GDM1 (cell line): Measurements from ENCODE around the gene PAM.
"Not testable (repeated sequence)": the region's sequence is repeated elsewhere in the genome, so short reads cannot be mapped to it uniquely, and the experiment has no call there.

ENCODE experiments used
- DNase-seq: peaks from one replicate; lab custom pipeline; 2025; lab: John Stamatoyannopoulos, UW

The PAM gene

DNA sequence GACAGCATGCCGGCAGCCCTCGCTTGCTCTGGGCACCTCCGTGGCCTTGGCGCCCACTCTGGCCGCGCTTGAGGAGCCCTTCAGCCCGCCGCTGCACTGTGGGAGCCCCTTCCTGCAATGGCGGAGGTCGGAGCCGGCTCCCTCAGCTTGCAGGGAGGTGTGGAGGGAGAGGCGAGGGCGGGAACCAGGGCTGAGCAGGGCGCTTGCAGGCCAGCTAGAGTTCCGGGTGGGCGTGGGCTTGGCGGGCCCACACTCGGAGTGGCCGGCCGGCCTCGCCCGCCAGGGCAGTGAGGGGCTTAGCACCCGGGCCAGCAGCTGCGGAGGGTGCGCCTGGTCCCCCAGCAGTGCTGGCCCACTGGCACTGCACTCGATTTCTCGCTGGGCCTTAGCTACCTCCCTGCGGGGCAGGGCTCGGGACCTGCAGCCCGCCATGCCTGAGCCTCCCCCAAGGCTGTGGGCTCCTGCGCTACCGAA, 3.2 kb upstream of the PAM start:
- not testable (repeated sequence) for DNase-seq

- no peak for DNase-seq
Measured at GRCh38 chr5:102753889-102754766, 977 bp upstream of the PAM start.

- no peak for DNase-seq
Measured at GRCh38 chr5:102755686-102756371, 724 bp downstream of the PAM start.

DNA sequence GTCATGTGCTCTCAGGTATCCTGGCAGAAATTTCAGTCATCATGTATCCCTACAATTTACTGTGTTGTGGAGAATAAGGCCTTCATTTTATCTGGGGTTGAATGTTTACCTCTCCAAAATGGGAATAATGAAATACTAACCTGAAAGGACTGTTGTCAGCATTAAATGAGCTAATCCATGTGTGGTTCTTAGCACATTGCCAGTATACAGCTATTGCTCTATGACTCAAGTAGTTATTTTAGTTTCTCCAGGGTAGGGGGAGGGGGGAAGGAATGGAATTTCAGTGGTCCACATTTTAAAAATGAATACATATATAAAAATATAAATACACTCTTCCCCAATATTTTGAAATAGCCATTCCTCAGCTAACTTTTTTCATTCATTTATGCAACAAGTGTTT, 3.5 kb downstream of the PAM start:
- DNase-seq: no peak

- DNase-seq: no peak
Measured at GRCh38 chr5:102759289-102759688, 4.2 kb downstream of the PAM start.

DNA sequence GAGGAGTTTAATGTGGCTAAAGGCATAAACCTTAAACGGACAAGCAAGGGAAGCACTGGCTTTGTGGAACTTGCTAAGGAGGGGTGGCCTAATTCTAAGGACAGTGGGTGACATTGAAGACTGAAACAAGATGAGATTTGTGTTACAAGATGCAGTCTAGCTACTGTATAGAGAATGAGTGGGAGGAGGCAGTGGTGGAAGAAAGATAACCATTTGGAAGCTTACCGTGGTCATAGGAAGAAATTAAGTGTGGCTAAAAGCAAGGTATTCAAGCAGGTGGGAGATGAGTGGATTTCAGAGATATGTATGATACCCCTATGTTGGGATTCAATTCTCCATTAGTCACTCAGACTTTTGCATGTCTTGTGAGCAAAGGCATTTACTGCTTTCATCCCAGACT, 4.6 kb downstream of the PAM start:
- DNase-seq: no peak

GRCh38 chr5:102760815-102761214, 5.7 kb downstream of the PAM start:
- DNase-seq: no peak

GRCh38 chr5:102762095-102762534, 7.0 kb downstream of the PAM start:
- DNase-seq: no peak

DNA sequence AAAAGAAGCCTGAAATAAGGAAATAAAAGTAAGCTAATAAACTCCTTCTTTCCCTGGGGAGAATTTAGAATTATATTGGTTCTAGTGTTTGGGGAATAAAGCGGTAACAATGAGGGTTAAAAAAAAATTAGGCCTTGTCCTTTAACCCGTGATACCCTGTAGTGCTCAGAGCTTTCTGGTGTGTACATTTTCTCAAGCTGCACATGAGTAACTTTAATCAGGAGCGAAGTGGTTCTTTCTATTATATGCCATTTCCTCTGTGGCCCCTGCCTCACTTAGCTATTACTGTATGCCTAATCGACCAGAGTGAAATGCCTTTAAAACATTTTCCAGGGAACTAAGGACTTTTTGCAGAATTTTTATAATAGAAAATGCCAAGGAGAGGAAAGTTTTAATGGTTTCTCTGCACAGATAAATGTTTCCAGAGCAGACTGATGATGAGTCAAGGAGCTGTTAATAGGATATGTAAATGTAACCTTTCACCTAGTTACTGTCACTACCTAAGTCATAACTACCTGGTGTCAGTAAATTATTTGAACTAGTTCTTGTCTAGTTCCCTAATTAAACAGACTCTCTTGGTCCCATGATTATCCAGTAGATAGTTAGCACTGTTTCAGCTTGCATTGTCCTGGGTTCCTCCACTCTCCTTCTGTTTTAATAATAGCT, 7.6 kb downstream of the PAM start:
- DNase-seq: no peak

- DNase-seq: no peak
Measured at GRCh38 chr5:102763734-102764133, 8.6 kb downstream of the PAM start.

DNA sequence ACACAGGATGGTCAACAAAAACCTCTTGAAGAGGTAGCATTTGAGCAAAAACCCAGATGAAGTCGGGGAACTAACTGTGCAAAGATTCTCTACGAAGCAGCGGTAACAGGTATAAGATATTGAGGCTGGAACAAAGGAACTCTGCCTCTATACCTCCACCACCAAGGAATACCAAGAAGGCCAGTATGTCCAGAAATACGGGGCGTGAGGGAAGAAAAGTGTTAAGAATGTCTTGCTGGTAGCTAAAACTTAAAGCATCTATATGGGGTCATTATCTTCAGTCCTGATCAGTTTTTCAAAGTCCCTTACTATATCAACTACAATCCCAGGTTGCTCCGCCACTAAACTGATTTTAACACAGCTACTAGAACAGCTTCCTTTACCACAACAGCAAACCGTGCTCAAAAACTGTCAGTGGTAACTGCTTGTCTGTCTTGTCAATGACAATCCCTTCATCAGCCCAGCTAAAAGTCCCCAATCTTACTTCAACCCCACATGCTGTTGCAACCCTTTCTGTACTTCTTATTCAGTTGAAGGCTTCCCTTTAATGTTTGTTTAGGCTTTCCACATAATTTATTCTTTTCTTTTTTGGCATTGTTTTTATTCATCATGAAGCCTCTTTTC, 9.4 kb downstream of the PAM start:
- DNase-seq: no peak

GRCh38 chr5:102765350-102765749, 10.2 kb downstream of the PAM start:
- no peak for DNase-seq

DNA sequence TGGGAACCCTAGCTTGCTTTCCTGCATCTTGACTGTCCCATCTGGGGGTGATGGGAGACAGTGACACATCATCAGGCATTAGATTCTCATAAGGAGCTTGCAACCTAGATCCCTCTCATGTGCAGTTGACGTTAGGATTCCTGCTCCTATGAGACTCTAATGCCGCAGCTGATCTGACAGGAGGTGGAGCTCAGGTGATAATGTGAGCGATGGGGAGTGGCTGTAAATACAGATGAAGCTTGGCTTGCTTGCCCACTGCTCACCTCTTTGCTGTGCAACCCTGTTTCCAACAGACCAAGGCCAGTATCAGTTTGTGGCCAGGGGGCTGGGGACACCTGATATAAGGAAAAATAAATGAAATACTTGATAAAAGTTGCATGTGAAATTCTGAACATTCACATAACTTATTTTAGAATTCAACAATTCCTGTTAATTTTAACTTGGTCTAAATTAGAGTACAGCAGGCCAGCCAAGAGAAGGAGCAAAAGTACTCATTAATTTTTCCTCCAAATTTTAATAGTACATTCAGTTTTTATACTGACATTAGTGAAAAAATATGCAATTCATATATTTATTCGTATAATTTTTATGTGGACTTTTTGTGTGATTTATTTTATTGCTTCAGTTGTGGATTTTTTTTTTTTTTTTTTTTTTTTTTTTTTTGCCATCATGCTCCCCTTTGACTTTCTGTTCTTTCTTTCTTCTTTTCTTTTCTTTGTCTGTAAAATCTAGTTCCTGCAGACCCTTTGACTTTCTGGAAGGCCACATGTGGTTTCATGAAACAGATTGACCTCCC, 11.4 kb downstream of the PAM start:
- no peak for DNase-seq

- DNase-seq: no peak
Measured at GRCh38 chr5:102767862-102768261, 12.8 kb downstream of the PAM start.

DNA sequence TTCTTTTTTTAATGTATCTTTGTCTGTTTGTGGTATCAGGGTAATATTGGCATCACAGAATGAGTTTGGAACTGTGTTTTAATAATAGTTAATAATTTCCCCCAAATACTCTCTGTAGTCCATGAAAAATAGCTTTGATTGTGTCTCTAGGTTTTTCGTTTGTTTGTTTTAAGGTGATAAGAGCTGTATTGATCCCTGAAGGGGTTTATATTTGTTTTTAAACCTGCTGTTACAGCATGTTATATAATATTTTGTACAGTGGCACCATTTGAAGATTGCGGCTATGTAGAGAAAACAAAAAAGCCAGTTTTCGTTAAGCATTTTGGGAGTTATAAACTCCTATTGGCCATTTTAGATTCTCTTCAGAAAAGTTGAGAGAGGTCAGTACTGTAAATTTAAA, 15.7 kb downstream of the PAM start:
- no peak for DNase-seq

DNA sequence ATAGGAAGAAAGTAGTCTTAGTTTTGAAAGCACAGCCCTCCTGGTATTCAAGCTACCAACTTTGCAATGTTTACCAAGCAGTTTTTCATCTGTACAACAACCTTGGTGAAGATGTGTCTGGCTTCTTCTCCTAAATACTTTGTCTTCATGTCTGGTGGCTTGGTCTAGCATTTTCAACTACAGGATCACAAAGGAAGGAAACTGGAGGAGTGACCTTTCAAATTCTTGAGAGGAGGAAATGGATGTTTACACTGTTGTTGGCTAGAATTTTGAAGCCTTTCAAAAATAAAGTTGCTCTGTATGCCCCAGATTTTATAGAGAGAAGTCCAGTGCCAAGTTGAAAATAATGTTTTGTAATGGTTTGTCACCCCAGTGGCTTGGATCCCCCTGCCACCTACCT, 16.3 kb downstream of the PAM start:
- DNase-seq: no peak

- DNase-seq: no peak
Measured at GRCh38 chr5:102772273-102772672, 17.2 kb downstream of the PAM start.

DNA sequence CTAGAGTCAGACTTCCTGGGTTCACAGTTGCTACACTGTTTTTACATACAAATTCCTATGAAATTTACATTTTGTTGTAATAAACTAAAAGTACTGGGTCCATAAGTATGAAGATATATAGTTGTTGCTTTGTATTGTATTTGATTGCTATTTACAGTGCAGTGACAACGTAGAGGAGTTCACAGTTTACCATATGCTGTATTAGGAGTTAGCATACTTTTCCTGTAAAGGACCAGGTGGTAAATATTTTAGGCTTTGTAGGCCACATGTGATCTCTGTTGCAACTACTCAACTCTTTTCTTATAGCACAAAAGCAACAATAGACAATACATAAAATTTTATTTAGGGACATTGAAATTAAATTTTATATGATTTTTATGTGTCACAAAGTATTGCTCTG, 18.0 kb downstream of the PAM start:
- no peak for DNase-seq

GRCh38 chr5:102775756-102776155, 20.7 kb downstream of the PAM start:
- DNase-seq: not testable (repeated sequence)

DNA sequence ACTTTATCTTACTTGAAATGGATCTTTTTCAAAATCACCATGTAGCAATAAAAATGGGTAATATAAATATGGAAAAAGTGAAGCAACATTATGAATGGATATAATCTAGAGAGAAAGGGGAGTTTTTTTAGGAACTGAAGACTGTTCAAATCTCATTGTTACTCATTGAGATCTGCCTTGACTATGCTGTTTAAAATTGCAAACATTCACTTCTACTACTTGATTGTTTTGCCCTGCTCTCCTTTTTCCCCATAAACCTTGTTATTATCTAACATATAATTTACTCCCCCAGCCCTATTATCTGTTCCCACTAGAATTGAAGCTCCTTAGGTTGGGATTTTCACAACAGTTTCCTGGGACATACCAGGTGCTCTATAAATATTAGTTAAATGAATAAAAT, 22.0 kb downstream of the PAM start:
- no peak for DNase-seq

DNA sequence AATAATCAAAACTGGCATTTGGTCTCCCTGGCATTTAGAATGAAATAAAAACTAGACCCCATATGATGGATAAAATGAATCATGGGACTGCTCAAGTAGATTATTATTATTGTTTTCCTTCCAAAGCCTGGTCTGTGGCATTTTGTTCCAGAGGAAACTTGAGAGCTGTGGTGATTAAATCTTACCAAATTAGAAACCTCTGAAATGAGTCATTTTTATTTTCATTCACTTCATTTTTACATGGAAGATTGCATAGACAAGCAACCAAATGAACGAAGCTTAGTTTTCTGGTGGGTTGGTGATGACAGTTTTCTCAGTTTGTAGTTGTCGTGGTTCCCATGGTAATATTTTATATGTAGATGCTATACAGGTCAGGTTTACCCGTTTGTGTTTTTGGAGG, 23.4 kb downstream of the PAM start:
- DNase-seq: no peak

DNA sequence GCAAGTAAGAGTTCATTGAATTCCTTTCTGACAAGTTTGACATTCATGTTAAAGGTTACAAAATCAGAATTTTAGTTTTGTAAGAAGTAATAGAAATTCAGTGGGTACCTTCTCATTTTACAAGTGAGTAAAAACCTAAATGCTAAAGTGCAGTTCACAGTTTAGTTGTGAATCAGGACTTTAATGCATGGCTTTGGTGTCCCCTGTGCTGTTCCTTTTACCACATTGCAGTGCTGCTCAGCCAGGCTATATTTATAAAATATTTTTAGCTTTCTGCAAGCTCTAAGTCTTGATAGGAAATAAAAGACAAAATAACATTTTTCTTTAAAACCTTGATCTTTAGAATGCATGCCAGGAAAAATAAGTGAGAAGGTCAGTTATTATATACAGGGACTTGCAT, 26.3 kb downstream of the PAM start:
- no peak for DNase-seq
